Right ventricle myocardium superior (tissue), 1 donor: ENCODE measurements around the gene ADGRV1. TPM values are rescaled to one million over a fixed set of nuclear protein-coding genes. Genes with fewer than 3 reads are reported as not detected.

Experiments
- ATAC-seq: fragments of 200-7000 bp; cut with Tn5 transposase; one replicate; pipeline ENCODE4 v1.9.1; 2020; ENCODE audit warnings: mild to moderate bottlenecking; ENCODE audit not compliant: poor library complexity
- DNase-seq: peaks from one replicate; pipeline ENCODE4 v3.0.0-alpha.2; 2020
- intact Hi-C: fragments of 100-400 bp; cut with DNase I; formaldehyde crosslinking; loops from one replicate; pipeline ENCODE4 v1.11.2; 2022
- total RNA-seq: library from RNA; stranded (reverse); fragmentation: NEBNext Ultra II Directional; extraction: Animal tissue kit (Norgen Biotek cat#: 25700); gene quantifications from one replicate; pipeline ENCODE4 v1.2.1, GENCODE V29; 2021
- donor health status: DM: no; HTN: yes; CAD: no; lungs with severe emphysema.

The ADGRV1 gene
- total RNA-seq, 1 donor from 2014 or later, result not detected

DNA sequence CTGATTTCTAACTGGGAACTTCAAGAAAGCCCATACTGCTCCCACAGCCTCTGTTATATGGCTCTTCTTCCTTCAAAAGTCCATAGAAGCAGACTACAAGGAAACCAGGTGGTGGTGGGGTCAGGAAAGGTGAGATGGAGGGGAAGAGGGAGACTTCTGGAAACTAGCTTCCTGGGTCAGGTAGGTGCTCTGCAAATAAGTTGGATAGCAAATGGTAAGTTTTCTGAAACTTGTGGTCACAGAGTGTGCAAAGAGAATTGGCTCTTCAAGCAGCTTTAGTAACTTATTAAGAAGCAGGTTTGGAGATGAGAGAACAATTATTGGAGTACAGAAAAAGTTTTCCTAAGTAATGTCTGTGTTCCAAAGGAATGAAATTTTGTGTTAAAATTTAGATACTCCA, 316.9 kb downstream of the ADGRV1 start:
- intact Hi-C loops, result no loop called here
- ATAC-seq (no peak), DNase-seq (no peak)

DNA sequence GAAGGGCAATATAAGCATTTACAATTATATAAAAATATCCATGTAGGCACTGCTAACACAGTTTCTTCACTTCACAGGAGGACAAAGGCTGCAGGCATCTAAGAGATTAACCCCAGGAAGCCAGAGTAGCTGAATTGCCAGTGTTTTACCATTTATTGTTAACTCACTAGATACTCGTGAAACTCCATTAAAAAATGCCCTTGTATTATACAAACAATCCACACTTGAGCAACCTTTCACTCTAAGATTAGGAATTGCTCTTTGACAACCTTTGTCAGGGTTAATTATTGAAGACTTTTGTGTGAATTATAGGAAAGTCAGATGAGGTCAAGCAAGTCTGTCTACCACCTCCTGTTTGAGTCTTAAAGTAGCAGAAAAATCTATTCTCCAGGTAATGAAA, 317.8 kb downstream of the ADGRV1 start:
- intact Hi-C loops, result no loop called here
- no peak for ATAC-seq
- DNase-seq, result no peak

DNA sequence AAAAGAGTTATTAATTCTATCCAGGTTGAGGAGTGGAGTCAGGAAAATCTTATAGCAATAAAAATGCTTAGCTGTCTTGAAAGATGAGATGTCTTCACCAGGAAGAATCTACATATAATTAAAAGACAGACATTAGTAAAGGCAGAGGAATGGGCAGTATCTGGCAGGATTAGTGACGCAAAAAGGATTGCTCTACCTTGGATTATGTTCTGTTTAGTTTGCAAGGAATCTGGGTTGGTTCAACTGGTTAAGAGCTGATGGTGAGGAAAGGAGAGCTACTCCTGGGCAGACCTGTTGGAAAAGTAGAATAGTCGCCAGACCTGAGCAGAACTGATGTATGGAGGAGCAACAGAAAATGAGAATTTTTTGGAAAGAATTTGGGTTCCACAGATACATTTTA, 318.5 kb downstream of the ADGRV1 start:
- ATAC-seq, result no peak
- DNase-seq, result no peak
- intact Hi-C loops, result no loop called here

DNA sequence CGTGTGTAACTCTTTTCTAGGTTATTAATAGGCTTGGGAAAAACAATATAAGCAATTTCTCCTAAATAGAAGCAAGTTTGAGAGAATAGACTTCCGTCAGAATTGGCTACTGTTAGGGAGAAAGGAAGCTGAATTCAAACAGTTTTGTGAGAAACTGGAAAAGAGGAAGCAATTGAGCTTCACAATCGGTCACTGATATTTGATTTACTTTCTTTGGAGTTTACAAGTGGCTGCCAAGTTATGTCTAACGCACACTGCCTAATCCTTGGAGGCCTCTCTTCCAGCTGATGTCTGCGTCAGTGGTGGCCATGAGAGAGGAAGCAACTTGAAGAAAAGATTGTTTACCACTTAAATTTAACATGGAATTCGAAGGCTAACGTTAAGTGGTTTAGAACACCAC, 319.5 kb downstream of the ADGRV1 start:
- peak; percentile 58 for ATAC-seq
- intact Hi-C loops, result no loop called here
- no peak for DNase-seq

- intact Hi-C loops, result no loop called here
- ATAC-seq (peak; percentile 64), DNase-seq (no peak)
Observed at GRCh38 chr5:90878549-90879196, 320.1 kb downstream of the ADGRV1 start.

- intact Hi-C loops, result no loop called here
- DNase-seq, result no peak
- no peak for ATAC-seq
Observed at GRCh38 chr5:90881626-90882150, 323.1 kb downstream of the ADGRV1 start.

DNA sequence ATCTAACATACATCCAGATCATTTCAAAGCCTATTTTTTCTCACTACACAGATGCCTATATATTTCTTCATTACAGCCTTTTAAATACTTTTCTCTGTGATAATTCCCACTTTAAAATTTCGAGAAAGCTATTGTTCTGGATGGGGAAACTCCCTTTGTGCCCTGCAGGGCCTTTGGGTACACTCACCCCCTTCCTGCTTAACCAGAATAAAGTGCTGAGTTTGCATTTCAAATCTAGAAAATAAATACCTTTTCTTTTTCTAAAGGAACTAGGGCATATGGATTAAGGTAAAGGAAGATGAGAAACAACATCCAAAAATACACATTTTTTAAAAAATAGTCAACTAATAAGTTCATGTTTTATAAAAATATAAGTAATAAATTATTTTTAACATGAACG, 323.9 kb downstream of the ADGRV1 start:
- DNase-seq (no peak), ATAC-seq (no peak)
- intact Hi-C loops, result no loop called here

DNA sequence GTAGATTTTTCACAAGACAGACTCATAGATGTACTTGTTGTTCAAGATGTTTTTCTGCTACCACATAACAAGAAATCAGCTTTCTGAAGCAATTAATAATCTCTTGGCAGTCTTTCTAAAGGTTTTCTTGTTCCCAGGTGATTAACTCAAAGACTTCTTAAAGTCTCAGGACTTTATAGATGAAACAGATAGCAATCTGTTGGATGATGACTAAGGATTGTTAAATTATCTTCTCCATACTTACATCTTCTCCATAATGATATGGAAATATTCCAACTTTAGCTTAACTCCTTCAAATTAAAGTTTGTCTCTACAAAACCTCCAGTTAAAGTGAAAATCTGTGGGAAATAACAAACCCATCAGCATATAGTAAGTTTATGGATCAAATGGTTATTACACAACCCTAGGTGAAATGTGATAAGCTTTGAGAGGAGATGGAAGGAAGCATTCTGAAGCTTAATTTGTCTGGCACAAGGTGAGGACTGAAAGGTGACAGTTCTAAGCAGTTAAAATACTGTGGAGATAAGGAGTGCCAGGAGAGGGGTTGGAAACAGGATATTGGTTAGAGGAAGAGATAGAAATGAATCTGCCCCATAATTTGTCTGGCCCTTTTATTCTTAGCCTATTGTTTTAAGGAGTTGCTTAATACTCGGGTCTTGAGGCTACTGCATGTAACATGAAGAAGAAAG, 326.7 kb downstream of the ADGRV1 start:
- no peak for DNase-seq
- ATAC-seq, result no peak
- intact Hi-C loops, result no loop called here

- DNase-seq (no peak), ATAC-seq (no peak)
- intact Hi-C loops, result no loop called here
Observed at GRCh38 chr5:90886381-90886780, 327.8 kb downstream of the ADGRV1 start.

GRCh38 chr5:90888511-90889324, 330.1 kb downstream of the ADGRV1 start:
- intact Hi-C loops, result no loop called here
- DNase-seq (no peak), ATAC-seq (no peak)

DNA sequence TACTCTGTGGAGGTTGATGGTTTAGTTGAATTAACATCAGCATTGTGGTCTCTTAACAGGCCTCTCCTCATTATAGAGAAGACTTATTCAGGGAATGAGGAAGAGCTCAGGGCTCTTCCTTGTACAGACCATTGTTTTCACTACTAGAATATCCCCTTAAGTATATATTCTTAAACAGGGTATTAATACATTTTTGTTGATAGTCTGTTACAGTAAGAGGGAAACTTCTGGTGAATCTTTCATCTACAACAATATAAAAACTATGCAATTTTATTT, 330.7 kb downstream of the ADGRV1 start:
- intact Hi-C loops, result no loop called here
- no peak for DNase-seq
- ATAC-seq, result no peak

DNA sequence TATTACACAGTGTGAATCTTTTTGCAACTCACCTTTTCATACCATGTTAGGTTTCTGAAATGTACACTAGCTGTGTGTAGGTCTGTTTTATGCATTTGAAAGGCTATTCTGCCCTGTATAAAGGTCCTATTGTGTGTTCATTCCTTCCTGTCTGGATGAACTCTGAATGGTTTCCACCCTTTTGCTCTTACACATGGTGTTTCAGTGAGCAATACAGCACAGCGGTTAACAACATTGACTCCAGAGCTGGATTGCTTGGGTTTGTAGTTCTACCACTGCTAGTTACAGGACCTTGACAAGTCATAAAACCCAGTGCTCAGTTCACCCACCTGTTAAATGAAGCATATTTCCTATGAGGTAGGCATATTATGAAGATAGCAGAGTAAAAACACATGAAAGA, 331.6 kb downstream of the ADGRV1 start:
- DNase-seq, result no peak
- ATAC-seq, result no peak
- intact Hi-C loops, result no loop called here

DNA sequence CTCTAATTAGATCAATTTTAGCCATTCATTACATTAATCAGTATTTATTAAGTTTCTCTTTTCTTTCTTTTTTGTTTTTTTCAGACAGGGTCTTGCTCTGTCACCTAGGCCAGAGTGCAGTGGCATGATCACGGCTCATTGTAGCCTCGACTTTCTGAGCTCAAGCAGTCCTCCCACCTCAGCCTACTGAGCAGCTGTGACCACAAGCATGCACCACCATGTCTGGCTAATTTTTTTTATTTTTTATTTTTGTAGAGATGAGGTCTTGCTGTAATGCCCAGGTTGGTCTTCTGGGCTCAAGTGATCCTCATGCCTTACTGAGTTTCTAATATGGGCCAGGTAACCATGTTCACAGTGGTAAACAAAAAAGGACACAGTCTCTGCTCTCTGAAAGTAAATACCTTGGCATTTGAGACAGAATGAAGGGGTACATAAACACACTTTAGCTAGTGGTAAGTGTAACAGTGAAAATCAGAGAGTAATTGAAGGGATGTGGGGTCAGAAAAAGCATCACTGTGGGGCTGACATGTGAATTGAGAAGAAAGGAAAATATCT, 336.3 kb downstream of the ADGRV1 start:
- intact Hi-C loops, result no loop called here
- ATAC-seq, result no peak
- DNase-seq, result no peak

DNA sequence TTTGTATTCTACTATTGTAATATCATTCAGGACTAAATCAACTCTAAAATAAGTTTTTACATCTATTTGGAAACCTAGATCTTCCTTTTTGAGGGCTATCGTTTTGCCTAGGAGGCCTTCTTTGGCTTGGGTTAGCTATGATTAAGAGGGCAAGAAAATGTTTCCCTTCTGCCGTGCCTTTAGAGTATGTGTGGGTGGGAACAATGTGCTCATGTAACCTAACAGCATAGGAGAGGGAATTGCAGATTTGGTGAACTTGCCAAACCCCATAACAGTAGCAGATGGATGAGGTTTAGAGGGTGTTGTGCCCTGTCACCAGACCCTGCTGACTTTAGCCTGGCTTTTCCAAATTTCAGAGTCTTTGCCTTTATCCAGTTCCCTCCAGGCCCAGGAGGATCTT, 339.0 kb downstream of the ADGRV1 start:
- no peak for ATAC-seq
- intact Hi-C loops, result no loop called here

GRCh38 chr5:90898326-90899013, 339.9 kb downstream of the ADGRV1 start:
- DNase-seq (no peak), ATAC-seq (no peak)
- intact Hi-C loops, result no loop called here

More for the DNA sequence above, 339.0 kb downstream of the ADGRV1 start:
- no peak for DNase-seq

DNA sequence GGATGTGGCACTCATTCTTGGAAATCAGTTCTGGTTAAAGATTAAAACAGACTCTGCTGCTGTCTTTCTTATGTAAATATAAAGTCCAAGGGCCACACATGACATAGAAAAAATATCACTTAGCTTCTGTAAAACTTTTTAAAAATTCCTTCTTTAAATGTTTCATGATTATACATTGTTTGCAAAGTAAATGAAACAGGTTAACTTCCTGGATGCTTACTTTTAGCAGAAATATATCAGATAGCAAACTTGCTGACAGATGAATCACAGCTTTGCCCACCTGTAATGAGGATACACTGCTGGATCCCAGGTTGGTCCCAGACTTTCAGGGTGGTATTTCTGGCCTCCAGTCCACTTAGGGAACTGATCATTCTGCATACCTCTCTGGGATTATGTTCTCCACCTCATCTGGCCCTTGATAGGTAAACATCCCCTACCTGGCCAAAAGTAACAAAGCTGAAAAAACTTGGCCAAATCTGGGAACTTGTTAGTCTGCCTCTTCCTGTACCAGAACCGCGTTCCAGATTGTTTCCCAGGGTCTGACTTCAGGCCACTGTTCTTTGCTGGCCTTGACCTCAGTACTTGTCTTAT, 340.5 kb downstream of the ADGRV1 start:
- DNase-seq, result no peak
- ATAC-seq, result no peak

GRCh38 chr5:90901261-90901660, 342.7 kb downstream of the ADGRV1 start:
- ATAC-seq (no peak), DNase-seq (no peak)
- intact Hi-C loops, result no loop called here

More for the DNA sequence above, 340.5 kb downstream of the ADGRV1 start:
- intact Hi-C loops, result no loop called here

DNA sequence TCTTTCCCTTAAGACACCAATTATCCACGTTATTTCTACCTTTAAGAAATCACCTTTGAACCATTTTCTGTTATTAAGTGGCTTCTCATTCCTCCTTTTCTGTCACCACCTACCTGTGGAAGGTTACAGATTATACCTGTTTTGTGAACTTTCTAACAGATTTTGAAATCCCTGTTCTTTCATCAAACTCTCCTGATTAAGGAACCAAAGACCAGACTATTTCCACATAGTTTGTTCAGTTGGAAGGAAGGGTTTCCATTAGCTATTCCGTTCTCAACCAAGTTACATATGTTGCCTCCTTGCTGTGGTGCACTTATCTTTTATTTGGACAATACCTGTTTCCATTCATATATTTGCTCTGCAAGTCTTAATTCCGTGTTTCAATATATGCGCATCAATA, 343.6 kb downstream of the ADGRV1 start:
- ATAC-seq (no peak), DNase-seq (no peak)
- intact Hi-C loops, result no loop called here
